Superior temporal gyrus (tissue), 1 donor: ENCODE data around the gene ZNF107.
"Not testable (repeated sequence)": the region's sequence is repeated elsewhere in the genome, so short reads cannot be mapped to it uniquely, and the experiment has no call there.

Experiments used
- DNase-seq: peaks from one replicate; pipeline ENCODE4 v3.0.0-alpha.2; 2016; ENCODE audit errors: extremely low spot score

The ZNF107 gene

GRCh38 chr7:64643566-64643965, 22.4 kb upstream of the ZNF107 start:
- no peak for DNase-seq

GRCh38 chr7:64651203-64651602, 14.7 kb upstream of the ZNF107 start:
- no peak for DNase-seq

GRCh38 chr7:64651632-64652165, 14.2 kb upstream of the ZNF107 start:
- no peak for DNase-seq

- no peak for DNase-seq
Observed at GRCh38 chr7:64653721-64654401, 12.1 kb upstream of the ZNF107 start.

- DNase-seq: no peak
Observed at GRCh38 chr7:64654796-64655548, 11.0 kb upstream of the ZNF107 start.

GRCh38 chr7:64655811-64656210, 10.1 kb upstream of the ZNF107 start:
- no peak for DNase-seq

- DNase-seq: no peak
Observed at GRCh38 chr7:64656489-64656888, 9.4 kb upstream of the ZNF107 start.

GRCh38 chr7:64662091-64662490, 3.8 kb upstream of the ZNF107 start:
- not testable (repeated sequence) for DNase-seq

GRCh38 chr7:64666663-64667050, 724 bp downstream of the ZNF107 start:
- DNase-seq: no peak

- no peak for DNase-seq
Observed at GRCh38 chr7:64667311-64667710, 1.4 kb downstream of the ZNF107 start.

GRCh38 chr7:64672414-64672813, 6.5 kb downstream of the ZNF107 start:
- DNase-seq: no peak

GRCh38 chr7:64685091-64685490, 19.2 kb downstream of the ZNF107 start:
- no peak for DNase-seq

GRCh38 chr7:64685741-64686140, 19.8 kb downstream of the ZNF107 start:
- no peak for DNase-seq

GRCh38 chr7:64686493-64687184, 20.7 kb downstream of the ZNF107 start:
- no peak for DNase-seq

GRCh38 chr7:64687249-64687648, 21.3 kb downstream of the ZNF107 start:
- DNase-seq: no peak

GRCh38 chr7:64688988-64689387, 23.1 kb downstream of the ZNF107 start:
- DNase-seq: no peak

GRCh38 chr7:64691831-64692230, 25.9 kb downstream of the ZNF107 start:
- DNase-seq: no peak

- not testable (repeated sequence) for DNase-seq
Observed at GRCh38 chr7:64697863-64698262, 31.9 kb downstream of the ZNF107 start.

GRCh38 chr7:64706625-64707292, 40.8 kb downstream of the ZNF107 start:
- no peak for DNase-seq

- not testable (repeated sequence) for DNase-seq
Observed at GRCh38 chr7:64717896-64718295, 52.0 kb downstream of the ZNF107 start.

- no peak for DNase-seq
Observed at GRCh38 chr7:64729089-64729848, 63.3 kb downstream of the ZNF107 start.
